GM23248 (cell line): Measurements from ENCODE around the gene DDX27. TPM values are rescaled to one million over a fixed set of nuclear protein-coding genes. Genes with fewer than 3 reads are reported as not detected.

Experiments used
- DNase-seq: peaks from one replicate; pipeline ENCODE4 v3.0.0-alpha.2; 2015
- H2AFZ ChIP-seq: fragments of 200-600 bp; sonication (generic); 2 replicates; pipeline ENCODE4 v1.6.1; 2016; ENCODE audit warnings: antibody characterized with exemption
- H3F3A ChIP-seq: fragments of 200-600 bp; sonication (generic); 2 replicates; pipeline ENCODE4 v1.6.1; 2016; ENCODE audit warnings: mild to moderate bottlenecking, antibody characterized with exemption, mixed run types; ENCODE audit not compliant: insufficient read depth
- H3K27ac ChIP-seq: fragments of 200-600 bp; sonication (generic); 2 replicates; pipeline ENCODE4 v1.5.1; 2016; ENCODE audit warnings: mild to moderate bottlenecking
- H3K27me3 ChIP-seq: fragments of 200-600 bp; sonication (generic); replicated peaks from 2 replicates; pipeline ENCODE4 v1.6.1; 2016; ENCODE audit warnings: mild to moderate bottlenecking; ENCODE audit not compliant: insufficient read depth
- H3K36me3 ChIP-seq: fragments of 200-600 bp; sonication (generic); 2 replicates; pipeline ENCODE4 v1.6.1; 2016; ENCODE audit warnings: low read depth, mild to moderate bottlenecking
- H3K4me1 ChIP-seq: fragments of 200-600 bp; sonication (generic); 2 replicates; pipeline ENCODE4 v1.6.1; 2016; ENCODE audit warnings: mild to moderate bottlenecking; ENCODE audit not compliant: insufficient read depth
- H3K4me2 ChIP-seq: fragments of 200-600 bp; sonication (generic); one replicate; pipeline ENCODE4 v1.6.1; 2016; ENCODE audit warnings: mild to moderate bottlenecking; ENCODE audit not compliant: unreplicated experiment
- H3K4me3 ChIP-seq: fragments of 200-600 bp; sonication (generic); 2 replicates; pipeline ENCODE4 v1.5.1; 2016; ENCODE audit warnings: mild to moderate bottlenecking
- H3K79me2 ChIP-seq: fragments of 200-600 bp; sonication (generic); 2 replicates; pipeline ENCODE4 v1.6.1; 2016; ENCODE audit warnings: mild to moderate bottlenecking; ENCODE audit not compliant: insufficient read depth
- H3K9ac ChIP-seq: fragments of 200-600 bp; sonication (generic); 2 replicates; pipeline ENCODE4 v1.6.1; 2016; ENCODE audit warnings: mild to moderate bottlenecking
- H3K9me2 ChIP-seq: fragments of 200-600 bp; sonication (generic); 2 replicates; pipeline ENCODE4 v1.6.1; 2016; ENCODE audit warnings: mixed run types, mild to moderate bottlenecking, moderate library complexity; ENCODE audit not compliant: insufficient read depth
- H3K9me3 ChIP-seq: fragments of 200-600 bp; sonication (generic); one replicate; pipeline ENCODE4 v1.6.1; 2017; ENCODE audit warnings: low read depth
- H4K20me1 ChIP-seq: fragments of 200-600 bp; sonication (generic); 2 replicates; pipeline ENCODE4 v1.6.0; 2016; ENCODE audit not compliant: insufficient read depth
- EZH2 ChIP-seq: fragments of 200-600 bp; sonication (generic); IDR thresholded peaks from 2 replicates; pipeline ENCODE4 v1.6.1; 2018; ENCODE audit warnings: antibody characterized with exemption, mild to moderate bottlenecking; ENCODE audit not compliant: insufficient read depth, poor library complexity, severe bottlenecking
- EZH2phosphoT487 ChIP-seq: fragments of 200-600 bp; sonication (generic); IDR thresholded peaks from 2 replicates; pipeline ENCODE4 v1.6.1; 2018; ENCODE audit warnings: antibody characterized with exemption, moderate library complexity, mild to moderate bottlenecking, low read depth; ENCODE audit not compliant: insufficient read depth
- WGBS, 2 experiments: methylation state at CpG; one replicate each; pipeline ENCODE4 v1.1.6; 2015 to 2017; ENCODE audit warnings: low lambda C conversion rate in 2 of 2, low coverage in 1 of 2; ENCODE audit errors: missing lambda C conversion rate in 2 of 2; 5-methylcytosine and 5-hydroxymethylcytosine counted together
- in situ Hi-C: fragments of 300-500 bp; cut with MboI; formaldehyde crosslinking; loops from 2 replicates; pipeline ENCODE4 v1.15.0; 2020
- polyA plus RNA-seq: library from polyadenylated mRNA; unstranded; fragments of >200 nt; fragmentation: Nextera tagmentation; extraction: Ambion mirVana; gene quantifications from 2 replicates; pipeline ENCODE4 v1.2.1, GENCODE V29; 2016
- total RNA-seq: library from RNA; depleted of rRNA; stranded (reverse); fragments of >200 nt; shearing (Covaris generic); gene quantifications from 2 replicates; pipeline ENCODE4 v1.2.3, GENCODE V29; 2014

DDX27 gene
- total and polyA plus RNA-seq, 2 experiments from 2014 or later: 25.3 to 35.6 TPM

DNA sequence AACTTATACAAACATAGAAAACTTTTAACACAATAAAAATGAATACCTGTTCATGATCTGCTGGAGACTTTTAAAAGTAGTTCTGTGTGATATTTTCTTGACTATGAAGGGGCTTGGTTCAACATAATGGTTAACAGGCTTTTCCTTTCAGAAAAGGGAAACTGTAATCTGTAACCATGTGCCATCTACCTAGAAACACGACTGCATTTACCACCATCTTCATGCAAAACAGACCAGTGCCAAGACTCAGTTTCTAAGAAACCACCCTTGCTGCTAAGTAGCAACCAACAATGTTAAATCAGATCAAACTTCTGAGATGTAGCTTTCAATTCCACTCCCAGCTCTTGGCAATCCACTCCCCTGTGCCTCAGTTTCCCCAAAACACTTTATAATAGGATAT lies 46.8 kb upstream of the DDX27 start:
- no peak overlapping the region for H3K4me3 ChIP-seq
- H3K27ac ChIP-seq: no peak overlapping the region
- 63 to 64% methylated on average over 1 of the region's 1 CpG for WGBS, 2 experiments
- H3K27me3 ChIP-seq: no peaks in the 10 kb centered on the region
- H3K4me1 ChIP-seq: peaks cover 12% of the 10 kb centered on the region
- peaks cover 6% of the 10 kb centered on the region; the same call in 1 of the 2 replicates for H3K36me3 ChIP-seq
- no peak for DNase-seq
- no peak overlapping the region for H3K9ac ChIP-seq
- TF ChIP-seq EZH2phosphoT487: no peak
- TF ChIP-seq EZH2: no peak
- no peak overlapping the region for H3K4me2 ChIP-seq
- no peak overlapping the region for H2AFZ ChIP-seq
- H3K79me2 ChIP-seq: peaks cover 100% of the 10 kb centered on the region
- H3K9me3 ChIP-seq: no peaks in the 10 kb centered on the region
- H4K20me1 ChIP-seq: peaks cover 13% of the 10 kb centered on the region; the same call in 1 of the 2 replicates
- in situ Hi-C loops: no loop called here
- H3K9me2 ChIP-seq: no peaks in the 10 kb centered on the region
- H3F3A ChIP-seq: peaks cover 12% of the 10 kb centered on the region

GRCh38 chr20:49174183-49174582 lies 45.0 kb upstream of the DDX27 start:
- TF ChIP-seq EZH2: no peak
- TF ChIP-seq EZH2phosphoT487: no peak
- peaks cover 6% of the 10 kb centered on the region; the same call in 1 of the 2 replicates for H3K36me3 ChIP-seq
- in situ Hi-C loops: no loop called here
- H3K4me2 ChIP-seq: no peak overlapping the region
- peaks cover 13% of the 10 kb centered on the region; the same call in 1 of the 2 replicates for H4K20me1 ChIP-seq
- H3K4me1 ChIP-seq: no peaks in the 10 kb centered on the region
- no peak overlapping the region for H2AFZ ChIP-seq
- H3K27ac ChIP-seq: no peak overlapping the region
- no peak for DNase-seq
- no peak overlapping the region for H3K4me3 ChIP-seq
- H3K79me2 ChIP-seq: peaks cover 100% of the 10 kb centered on the region
- H3K9me3 ChIP-seq: no peaks in the 10 kb centered on the region
- no peak overlapping the region for H3K9ac ChIP-seq
- no peaks in the 10 kb centered on the region for H3K9me2 ChIP-seq
- H3F3A ChIP-seq: no peaks in the 10 kb centered on the region; the same call in 1 of the 2 replicates
- H3K27me3 ChIP-seq: no peaks in the 10 kb centered on the region
- 93 to 96% methylated on average over 6 of the region's 6 CpGs for WGBS, 2 experiments

GRCh38 chr20:49179368-49180277 lies 39.6 kb upstream of the DDX27 start:
- H3K9me2 ChIP-seq: no peaks in the 10 kb centered on the region
- no peaks in the 10 kb centered on the region for H3K9me3 ChIP-seq
- peaks cover 24% of the 10 kb centered on the region for H4K20me1 ChIP-seq
- peaks cover 6% of the 10 kb centered on the region; the same call in 1 of the 2 replicates for H3K36me3 ChIP-seq
- no peak overlapping the region for H3K4me3 ChIP-seq
- H3K4me1 ChIP-seq: no peaks in the 10 kb centered on the region
- H3K79me2 ChIP-seq: peaks cover 100% of the 10 kb centered on the region
- no peak overlapping the region for H3K27ac ChIP-seq
- H2AFZ ChIP-seq: no peak overlapping the region
- peaks cover 12% of the 10 kb centered on the region; the same call in 1 of the 2 replicates for H3F3A ChIP-seq
- 41 to 56% methylated on average over 1 of the region's 1 CpG for WGBS, 2 experiments
- DNase-seq: no peak
- H3K9ac ChIP-seq: no peak overlapping the region
- TF ChIP-seq EZH2: no peak
- no peak for TF ChIP-seq EZH2phosphoT487
- H3K4me2 ChIP-seq: no peak overlapping the region
- in situ Hi-C loops: no loop called here
- H3K27me3 ChIP-seq: no peaks in the 10 kb centered on the region

GRCh38 chr20:49181265-49181877 lies 37.8 kb upstream of the DDX27 start:
- no peak overlapping the region for H2AFZ ChIP-seq

More at GRCh38 chr20:49181265-49181877, 37.8 kb upstream of the DDX27 start:
- Histone ChIP-seq H3K9me2 (no peaks in the 10 kb centered on the region), H3K4me3 (no peak overlapping the region), H3K9me3 (no peaks in the 10 kb centered on the region), H3K27me3 (no peaks in the 10 kb centered on the region), H3K4me2 (no peak overlapping the region), H3K36me3 (0 out of 2 replicates have a peak, but pooled peaks cover under 1% of the 10 kb centered on the region), H3K79me2 (peaks cover 100% of the 10 kb centered on the region), H3K4me1 (0 out of 2 replicates have a peak, but pooled peaks cover 7% of the 10 kb centered on the region), H3K27ac (no peak overlapping the region), H4K20me1 (peaks cover 19% of the 10 kb centered on the region), H3F3A (peaks cover 14% of the 10 kb centered on the region; the same call in 1 of the 2 replicates), H3K9ac (no peak overlapping the region)
- WGBS, 2 experiments: 72 to 73% methylated on average over 8 of the region's 8 CpGs
- in situ Hi-C loops: no loop called here
- TF ChIP-seq EZH2: no peak
- no peak for TF ChIP-seq EZH2phosphoT487
- no peak for DNase-seq
